Activated CD4-positive, alpha-beta T cell treated with anti-CD3 and anti-CD28 coated beads for 36 hours (primary cell): Measurements from ENCODE around the gene CTNNA2. TPM values are rescaled to one million over a fixed set of nuclear protein-coding genes. Genes with fewer than 3 reads are reported as not detected.

Experiments used
- ATAC-seq: fragments of 200-7000 bp; cut with Tn5 transposase; one replicate; pipeline ENCODE4 v1.10.0; 2021; ENCODE audit warnings: mild to moderate bottlenecking, moderate library complexity
- CTCF ChIA-PET: fragments of 350-600 bp; sonication (Branson Sonifier 250); formaldehyde crosslinking; loops from one replicate; lab custom pipeline; 2021; ENCODE audit warnings: antibody characterized with exemption; lab: Charles Lee
- POLR2A ChIA-PET: fragments of 350-600 bp; sonication (Branson Sonifier 250); formaldehyde crosslinking; loops from one replicate; lab custom pipeline; 2021; ENCODE audit warnings: antibody characterized with exemption, inconsistent platforms; lab: Charles Lee
- DNase-seq: peaks from one replicate; pipeline ENCODE4 v3.0.0-alpha.2; 2020
- H3K27ac Mint-ChIP-seq: one replicate; pipeline ENCODE4 v1.8.0; 2021; ENCODE audit warnings: mixed read lengths
- H3K27me3 Mint-ChIP-seq: one replicate; pipeline ENCODE4 v1.8.0; 2021; ENCODE audit warnings: mixed read lengths
- H3K36me3 Mint-ChIP-seq: one replicate; pipeline ENCODE4 v1.8.0; 2021; ENCODE audit warnings: low read depth, mixed read lengths
- H3K4me1 Mint-ChIP-seq: one replicate; pipeline ENCODE4 v1.8.0; 2021; ENCODE audit warnings: mixed read lengths
- H3K4me3 Mint-ChIP-seq: one replicate; pipeline ENCODE4 v1.8.0; 2021; ENCODE audit warnings: mild to moderate bottlenecking, moderate library complexity, mixed read lengths
- H3K9me3 Mint-ChIP-seq: one replicate; pipeline ENCODE4 v1.8.0; 2021; ENCODE audit warnings: low read depth, mixed read lengths
- intact Hi-C, 2 experiments: fragments of 100-400 bp; cut with DNase I in 1 of 2; cut with micrococcal nuclease in 1 of 2; formaldehyde crosslinking; loops; one replicate each; pipeline versions ENCODE4 v1.14.2 to v1.15.1; 2022 to 2024; cut with DNase I, micrococcal nuclease
- total RNA-seq, 2 experiments: library from RNA; stranded (reverse); gene quantifications; one replicate each; pipeline ENCODE4 v1.2.3, GENCODE V29; 2021

The CTNNA2 gene
- total RNA-seq, 2 experiments from 2014 or later, result not detected

DNA sequence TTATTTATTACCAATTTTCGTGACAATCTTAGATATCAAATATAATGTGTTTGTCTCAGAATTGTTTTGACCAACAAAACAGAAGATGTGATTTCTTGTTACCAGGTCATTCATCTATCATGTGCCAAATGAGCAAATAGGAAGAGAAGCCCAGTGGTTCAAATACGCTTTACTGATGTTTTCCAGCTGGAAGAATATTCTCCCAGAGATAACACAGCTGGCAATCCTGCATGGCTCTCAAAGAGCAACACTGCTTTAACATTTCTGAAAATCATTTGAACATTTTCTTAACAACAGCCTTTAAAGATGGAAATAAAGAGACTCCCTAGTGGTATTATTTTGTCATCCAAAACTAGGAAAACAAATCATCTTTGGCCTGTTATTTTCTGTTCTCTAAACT lies 359.8 kb downstream of the CTNNA2 start:
- POLR2A ChIA-PET, result no interaction called here
- CTCF ChIA-PET, result no interaction called here
- DNase-seq, result no peak
- Mint-ChIP-seq H3K4me3 (no peak overlapping the region), H3K4me1 (no peaks in the 10 kb centered on the region), H3K36me3 (no peaks in the 10 kb centered on the region), H3K27ac (no peak overlapping the region), H3K27me3 (no peaks in the 10 kb centered on the region), H3K9me3 (peaks cover 2% of the 10 kb centered on the region)
- intact Hi-C loops, result no loop called here
- no peak for ATAC-seq

DNA sequence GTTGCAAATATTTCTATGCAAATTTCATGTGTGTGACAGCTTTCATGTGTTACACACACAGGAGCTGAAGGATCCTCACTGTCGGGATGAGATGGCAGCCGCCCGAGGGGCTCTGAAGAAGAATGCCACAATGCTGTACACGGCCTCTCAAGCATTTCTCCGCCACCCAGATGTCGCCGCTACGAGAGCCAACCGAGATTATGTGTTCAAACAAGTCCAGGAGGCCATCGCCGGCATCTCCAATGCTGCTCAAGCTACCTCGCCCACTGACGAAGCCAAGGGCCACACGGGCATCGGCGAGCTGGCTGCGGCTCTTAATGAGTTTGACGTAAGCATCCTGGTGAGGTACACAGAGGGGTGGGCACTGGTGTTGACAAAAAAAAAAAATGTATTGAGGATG lies 361.2 kb downstream of the CTNNA2 start:
- POLR2A ChIA-PET, result no interaction called here
- H3K4me3 Mint-ChIP-seq, result no peak overlapping the region
- H3K4me1 Mint-ChIP-seq, result no peaks in the 10 kb centered on the region
- CTCF ChIA-PET, result no interaction called here
- ATAC-seq, result no peak
- DNase-seq, result no peak
- H3K27ac Mint-ChIP-seq, result no peak overlapping the region
- intact Hi-C loops, result no loop called here
- peaks cover 2% of the 10 kb centered on the region for H3K9me3 Mint-ChIP-seq
- no peaks in the 10 kb centered on the region for H3K36me3 Mint-ChIP-seq
- H3K27me3 Mint-ChIP-seq, result no peaks in the 10 kb centered on the region

DNA sequence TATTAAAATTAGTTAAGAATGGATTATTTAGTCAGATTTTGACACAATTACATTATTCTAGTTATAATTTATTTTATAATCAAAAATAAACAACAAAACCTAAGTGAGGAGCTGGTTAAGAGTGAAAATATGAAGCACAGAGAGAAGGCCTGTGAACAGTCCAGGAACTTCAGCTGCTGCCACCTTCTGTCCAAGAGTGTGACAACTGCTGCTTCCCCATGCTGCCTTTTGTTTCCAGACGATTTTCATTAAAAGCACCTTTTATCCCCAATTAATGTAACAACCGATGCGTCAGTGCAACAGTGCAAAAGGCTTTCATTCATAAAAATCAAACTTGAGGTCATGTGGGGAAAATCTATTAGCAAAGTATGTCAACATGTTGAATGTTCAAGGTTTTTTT lies 363.6 kb downstream of the CTNNA2 start:
- Mint-ChIP-seq H3K36me3 (no peaks in the 10 kb centered on the region), H3K27ac (no peak overlapping the region), H3K4me3 (no peak overlapping the region), H3K4me1 (no peaks in the 10 kb centered on the region), H3K9me3 (peaks cover 5% of the 10 kb centered on the region), H3K27me3 (peaks cover 2% of the 10 kb centered on the region)
- CTCF ChIA-PET, result no interaction called here
- intact Hi-C loops, result no loop called here
- DNase-seq (no peak), ATAC-seq (no peak)
- POLR2A ChIA-PET, result no interaction called here

DNA sequence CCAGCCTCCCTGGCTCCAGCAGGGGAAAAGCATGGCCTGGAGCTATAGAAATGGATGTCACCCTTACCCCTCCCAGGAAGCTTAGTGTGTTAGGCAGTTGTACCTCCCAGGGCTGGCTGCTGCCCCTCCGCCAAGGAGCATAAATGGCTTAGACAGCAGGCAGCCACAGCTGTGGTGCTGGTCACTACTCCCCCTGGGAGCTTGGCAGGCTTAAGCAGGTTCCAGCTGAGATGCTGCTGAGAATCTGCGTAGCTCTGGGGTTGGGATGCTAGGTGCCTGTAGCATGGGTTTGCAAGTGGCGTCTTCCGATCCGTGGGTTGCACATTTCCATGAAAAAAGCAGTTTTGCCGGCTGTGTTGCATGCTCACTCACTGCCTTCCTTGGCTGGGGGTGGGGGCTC lies 369.7 kb downstream of the CTNNA2 start:
- no peak overlapping the region for H3K4me3 Mint-ChIP-seq
- POLR2A ChIA-PET, result no interaction called here
- peaks cover 3% of the 10 kb centered on the region for H3K9me3 Mint-ChIP-seq
- no peak for DNase-seq
- intact Hi-C loops, result no loop called here
- H3K27me3 Mint-ChIP-seq, result peaks cover 7% of the 10 kb centered on the region
- CTCF ChIA-PET, result interaction anchor here (0.6 kb wide), 1 partner anchor 27 kb away, joined by 3 read pairs; no protein-coding TSS in a partner anchor
- no peaks in the 10 kb centered on the region for H3K4me1 Mint-ChIP-seq
- no peaks in the 10 kb centered on the region for H3K36me3 Mint-ChIP-seq
- no peak overlapping the region for H3K27ac Mint-ChIP-seq
- no peak for ATAC-seq

DNA sequence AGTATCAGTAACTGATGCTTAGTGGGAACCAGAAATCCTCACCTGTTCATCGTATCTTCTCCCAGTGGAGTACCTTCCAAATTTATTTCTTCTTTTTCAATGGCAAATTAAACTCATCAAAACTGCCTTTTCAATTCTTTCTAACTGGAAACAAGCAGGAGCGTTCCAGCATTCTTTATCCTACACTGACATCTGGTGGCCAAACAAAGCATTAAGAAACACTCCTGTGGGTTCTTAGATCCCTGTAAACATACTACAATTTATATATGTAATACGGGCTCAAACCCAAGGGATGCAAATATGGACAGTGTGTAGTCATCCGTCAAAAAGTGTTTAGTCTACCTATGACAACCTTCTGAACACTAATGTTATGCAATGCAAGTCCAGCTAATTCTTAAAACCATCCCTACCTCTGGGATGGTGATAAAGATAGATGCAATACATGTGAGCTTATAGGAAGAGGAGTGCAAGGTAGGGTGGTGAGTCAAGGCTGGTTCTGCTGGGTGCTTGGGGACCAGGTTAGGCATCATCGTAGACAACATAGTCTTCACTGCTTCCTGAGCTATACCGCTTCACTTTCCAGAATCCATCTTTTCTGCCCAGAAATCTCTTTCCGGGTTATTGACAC lies 375.0 kb downstream of the CTNNA2 start:
- H3K9me3 Mint-ChIP-seq, result no peaks in the 10 kb centered on the region
- no peaks in the 10 kb centered on the region for H3K36me3 Mint-ChIP-seq
- H3K27me3 Mint-ChIP-seq, result peaks cover 7% of the 10 kb centered on the region
- POLR2A ChIA-PET, result no interaction called here
- no peak overlapping the region for H3K4me3 Mint-ChIP-seq
- H3K27ac Mint-ChIP-seq, result no peak overlapping the region
- no peaks in the 10 kb centered on the region for H3K4me1 Mint-ChIP-seq
- ATAC-seq, result no peak
- CTCF ChIA-PET, result interaction anchor here (0.6 kb wide), 1 partner anchor 11 kb away, joined by 3 read pairs; no protein-coding TSS in a partner anchor
- DNase-seq, result peak; percentile 43
- intact Hi-C loops, result loop anchor here in 1 of 2 experiments (5.0 kb wide), 1 partner anchor 671 kb away; no protein-coding TSS in a partner anchor

DNA sequence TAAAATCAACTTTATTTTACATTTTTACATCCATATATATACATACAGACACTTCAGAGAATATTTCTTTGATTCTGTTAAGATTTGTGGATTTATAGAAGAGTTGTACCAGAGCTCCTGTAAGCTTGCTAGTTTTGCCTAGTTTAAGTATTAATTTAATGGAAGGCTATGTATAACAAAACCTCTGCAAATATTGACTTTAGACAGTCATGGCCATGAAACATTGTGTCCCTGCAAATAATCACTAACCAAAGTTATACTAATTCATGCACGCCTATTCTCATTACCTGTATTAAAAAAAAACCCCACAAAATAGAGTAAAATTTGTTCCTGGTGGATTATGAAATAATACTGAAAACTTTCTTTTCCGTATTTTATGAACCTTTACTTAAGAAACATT lies 379.3 kb downstream of the CTNNA2 start:
- H3K36me3 Mint-ChIP-seq, result no peaks in the 10 kb centered on the region
- H3K4me3 Mint-ChIP-seq, result no peak overlapping the region
- ChIA-PET CTCF (no interaction called here), POLR2A (no interaction called here)
- no peak for DNase-seq
- no peak overlapping the region for H3K27ac Mint-ChIP-seq
- no peak for ATAC-seq
- intact Hi-C loops, result no loop called here
- peaks cover 2% of the 10 kb centered on the region for H3K27me3 Mint-ChIP-seq
- H3K4me1 Mint-ChIP-seq, result no peaks in the 10 kb centered on the region
- peaks cover 2% of the 10 kb centered on the region for H3K9me3 Mint-ChIP-seq

DNA sequence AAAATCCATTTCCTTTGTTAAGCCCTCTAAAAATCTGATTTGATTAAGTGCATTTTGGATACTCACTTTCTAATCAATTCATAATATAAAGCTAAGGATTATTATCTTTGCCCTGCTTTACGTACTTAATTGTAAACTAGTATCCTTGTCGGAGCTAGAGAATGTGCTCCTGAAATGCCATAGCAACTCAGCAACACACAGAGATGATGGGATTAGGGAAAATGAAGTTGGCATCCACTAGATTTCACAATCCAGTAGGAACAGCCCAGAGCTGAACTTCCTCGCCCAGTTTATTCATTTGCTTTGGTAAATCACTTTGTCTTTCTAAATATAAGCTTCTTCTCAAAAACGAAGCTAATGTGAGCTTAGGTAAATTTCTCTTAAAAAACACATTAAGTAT lies 386.3 kb downstream of the CTNNA2 start:
- POLR2A ChIA-PET, result no interaction called here
- intact Hi-C loops, result no loop called here
- CTCF ChIA-PET, result interaction anchor here (0.9 kb wide), 1 partner anchor 11 kb away, joined by 3 read pairs; no protein-coding TSS in a partner anchor
- Mint-ChIP-seq H3K36me3 (no peaks in the 10 kb centered on the region), H3K27ac (no peak overlapping the region), H3K27me3 (peaks cover 3% of the 10 kb centered on the region), H3K9me3 (peaks cover 2% of the 10 kb centered on the region), H3K4me3 (no peak overlapping the region), H3K4me1 (no peaks in the 10 kb centered on the region)
- ATAC-seq, result no peak
- DNase-seq, result no peak

DNA sequence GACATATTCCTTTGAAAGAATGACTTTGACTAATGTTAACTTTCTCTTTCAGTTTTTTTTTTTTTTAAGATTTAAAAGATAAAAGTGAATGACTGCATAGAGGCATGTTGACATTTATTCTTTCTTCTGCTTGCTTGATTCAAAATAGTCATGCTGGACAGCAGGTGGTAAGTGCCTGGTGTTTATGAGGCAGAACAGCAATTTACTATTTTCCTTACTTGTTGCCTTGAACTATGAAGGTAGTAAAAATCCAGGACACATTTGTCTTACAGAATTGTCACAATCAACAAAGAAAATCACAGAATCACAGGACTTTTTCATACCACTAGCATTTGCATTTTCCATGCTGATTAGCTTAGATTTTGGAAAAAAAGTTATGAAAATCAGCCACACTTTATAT lies 388.3 kb downstream of the CTNNA2 start:
- POLR2A ChIA-PET, result no interaction called here
- Mint-ChIP-seq H3K9me3 (peaks cover 2% of the 10 kb centered on the region), H3K36me3 (no peaks in the 10 kb centered on the region), H3K4me3 (no peak overlapping the region), H3K27me3 (peaks cover 3% of the 10 kb centered on the region), H3K4me1 (no peaks in the 10 kb centered on the region), H3K27ac (no peak overlapping the region)
- CTCF ChIA-PET, result no interaction called here
- DNase-seq (no peak), ATAC-seq (no peak)
- intact Hi-C loops, result no loop called here

DNA sequence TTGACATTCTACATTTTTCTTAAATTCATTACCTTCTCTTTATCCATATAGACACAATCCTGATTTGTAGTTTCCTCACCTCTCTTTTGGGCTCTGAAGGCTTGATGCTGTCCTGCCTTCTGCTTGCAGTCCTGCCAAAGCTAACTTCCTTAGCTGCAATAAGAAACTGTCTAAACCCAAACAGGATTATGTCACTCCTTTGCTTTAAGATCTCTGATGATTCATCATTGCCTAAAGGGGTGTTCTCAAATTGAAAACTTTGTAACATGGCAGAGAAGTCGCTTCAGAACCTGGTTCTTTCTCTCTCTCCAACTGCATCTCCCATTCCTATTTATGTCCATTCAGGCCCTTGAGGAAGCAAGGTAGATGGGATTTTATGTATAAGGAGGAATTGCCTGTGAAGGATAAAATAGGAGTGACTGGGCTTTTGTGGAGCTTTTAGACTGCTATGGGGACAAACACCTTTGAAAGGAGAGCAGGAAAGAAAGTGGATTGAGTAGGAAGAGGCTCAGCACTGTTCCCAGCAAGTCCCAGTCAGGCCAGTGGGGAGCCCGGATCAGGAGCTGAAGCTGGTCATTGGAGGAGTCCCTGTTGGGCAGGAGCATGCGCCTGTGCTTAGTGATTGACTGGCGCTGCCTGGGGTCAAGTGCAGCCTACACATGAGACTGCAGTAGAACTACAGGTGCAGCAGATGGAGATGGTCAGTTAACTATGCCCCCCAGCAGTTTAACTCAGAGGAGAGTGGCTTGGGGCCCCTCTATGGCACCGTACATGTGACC lies 390.6 kb downstream of the CTNNA2 start:
- intact Hi-C loops, result no loop called here
- no peak overlapping the region for H3K4me3 Mint-ChIP-seq
- H3K9me3 Mint-ChIP-seq, result no peaks in the 10 kb centered on the region
- no peaks in the 10 kb centered on the region for H3K36me3 Mint-ChIP-seq
- no peaks in the 10 kb centered on the region for H3K4me1 Mint-ChIP-seq
- CTCF ChIA-PET, result no interaction called here
- ATAC-seq, result no peak
- peaks cover 3% of the 10 kb centered on the region for H3K27me3 Mint-ChIP-seq
- no peak overlapping the region for H3K27ac Mint-ChIP-seq
- no peak for DNase-seq
- POLR2A ChIA-PET, result no interaction called here

DNA sequence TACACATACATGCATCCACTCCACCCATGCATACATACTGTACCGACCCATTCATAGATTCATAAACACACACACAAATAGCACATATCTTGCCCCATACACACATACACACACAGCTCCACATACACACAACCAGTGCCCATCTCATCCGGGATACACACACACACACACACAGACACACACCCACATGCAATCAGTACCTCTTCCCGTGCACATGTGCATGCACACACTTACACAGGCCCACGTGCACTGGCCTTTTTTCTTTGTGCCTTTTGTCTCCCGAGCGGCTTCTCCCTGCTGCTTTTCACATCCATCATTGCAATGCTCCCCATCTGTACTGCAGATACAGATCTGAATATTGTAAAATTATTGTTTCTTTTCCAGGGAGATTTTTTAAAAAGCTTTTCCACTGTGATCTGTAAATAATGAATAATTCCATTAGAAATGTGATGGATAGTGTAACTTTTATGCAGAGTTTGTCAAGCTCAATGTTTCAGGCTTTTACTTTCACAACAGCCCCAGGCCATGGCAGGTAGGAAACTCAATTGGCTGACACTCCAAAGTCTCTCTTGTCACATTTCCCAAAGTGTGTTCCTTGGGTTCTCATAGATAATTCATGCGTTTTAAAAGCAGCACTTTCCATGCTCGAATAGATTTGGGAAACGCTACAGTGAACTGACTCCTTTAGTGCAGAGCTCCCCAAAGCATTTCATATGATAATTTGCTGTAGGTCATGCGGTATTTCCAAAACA lies 393.5 kb downstream of the CTNNA2 start:
- ATAC-seq, result no peak
- Mint-ChIP-seq H3K27me3 (no peaks in the 10 kb centered on the region), H3K36me3 (no peaks in the 10 kb centered on the region)

DNA sequence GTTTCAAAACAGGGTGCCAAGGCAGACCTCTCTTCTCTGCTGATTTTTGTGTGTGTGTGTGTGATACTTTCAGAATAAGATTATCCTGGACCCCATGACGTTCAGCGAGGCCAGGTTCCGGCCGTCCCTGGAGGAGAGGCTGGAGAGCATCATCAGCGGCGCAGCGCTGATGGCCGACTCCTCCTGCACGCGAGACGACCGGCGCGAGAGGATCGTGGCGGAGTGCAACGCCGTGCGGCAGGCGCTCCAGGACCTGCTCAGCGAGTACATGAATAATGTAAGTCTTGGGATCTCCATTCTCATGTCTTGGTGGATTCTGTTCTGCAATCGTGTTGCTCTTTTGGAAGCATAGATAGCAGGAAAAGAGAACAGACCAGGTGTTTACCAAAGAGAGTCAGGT lies 396.7 kb downstream of the CTNNA2 start:
- intact Hi-C loops, result no loop called here
- H3K4me1 Mint-ChIP-seq, result no peaks in the 10 kb centered on the region
- POLR2A ChIA-PET, result no interaction called here
- no peaks in the 10 kb centered on the region for H3K9me3 Mint-ChIP-seq
- no peak overlapping the region for H3K27ac Mint-ChIP-seq
- CTCF ChIA-PET, result no interaction called here
- no peaks in the 10 kb centered on the region for H3K27me3 Mint-ChIP-seq
- DNase-seq, result no peak
- no peaks in the 10 kb centered on the region for H3K36me3 Mint-ChIP-seq
- ATAC-seq, result no peak
- no peak overlapping the region for H3K4me3 Mint-ChIP-seq

More for the DNA sequence above, 393.5 kb downstream of the CTNNA2 start:
- CTCF ChIA-PET, result no interaction called here
- Mint-ChIP-seq H3K27ac (no peak overlapping the region), H3K9me3 (no peaks in the 10 kb centered on the region), H3K4me1 (no peaks in the 10 kb centered on the region), H3K4me3 (no peak overlapping the region)
- DNase-seq, result no peak
- POLR2A ChIA-PET, result no interaction called here
- intact Hi-C loops, result no loop called here
